Measurements from ENCODE around the gene TRNAU1AP. TPM values are rescaled to one million over a fixed set of nuclear protein-coding genes. Genes with fewer than 3 reads are reported as not detected.
A peak's percentile ranks its signal among the peaks of the same experiment; 100 is the strongest.

TRNAU1AP gene
- total RNA-seq, 1 donor from 2014 or later = 11.0 TPM

- intact Hi-C loops (cut with DNase I) = no loop called here
- Histone ChIP-seq H3K4me3 (no peak overlapping the region), H3K27me3 (no peaks in the 10 kb centered on the region), H3K36me3 (peaks cover 83 to 87% of the 10 kb centered on the region in 2 donors), H3K4me1 (no peaks in the 10 kb centered on the region), H3K9me3 (no peaks in the 10 kb centered on the region), H3K27ac (no peak overlapping the region)
- DNase-seq (ENCODE audit: low spot score in 2 of 2) = no peak
- TF ChIP-seq CTCF (IDR thresholded peaks at IDR 0.05) = no peak
Observed at GRCh38 chr1:28573564-28573963, 20.7 kb downstream of the TRNAU1AP start.

- TF ChIP-seq CTCF (IDR thresholded peaks at IDR 0.05) = no peak
- intact Hi-C loops (cut with DNase I) = no loop called here
- DNase-seq (ENCODE audit: low spot score in 2 of 2) = no peak
- Histone ChIP-seq H3K36me3 (peaks cover 66 to 67% of the 10 kb centered on the region in 2 donors), H3K9me3 (no peaks in the 10 kb centered on the region), H3K4me1 (peaks cover 8 to 14% of the 10 kb centered on the region in 2 donors), H3K27ac (no peak overlapping the region), H3K4me3 (no peak overlapping the region), H3K27me3 (no peaks in the 10 kb centered on the region)
Observed at GRCh38 chr1:28577052-28577678, 24.3 kb downstream of the TRNAU1AP start.

GRCh38 chr1:28577738-28578536 lies 25.1 kb downstream of the TRNAU1AP start:
- Histone ChIP-seq H3K4me3 (no peak overlapping the region), H3K36me3 (peaks cover 58 to 61% of the 10 kb centered on the region in 2 donors), H3K9me3 (no peaks in the 10 kb centered on the region), H3K27ac (no peak overlapping the region), H3K4me1 (peaks cover 8 to 14% of the 10 kb centered on the region in 2 donors), H3K27me3 (no peaks in the 10 kb centered on the region)
- intact Hi-C loops (cut with DNase I) = no loop called here
- no peak for TF ChIP-seq CTCF (IDR thresholded peaks at IDR 0.05)
- no peak for DNase-seq (ENCODE audit: low spot score in 2 of 2)

- no peaks in the 10 kb centered on the region for H3K27me3 ChIP-seq
- no peak overlapping the region for H3K27ac ChIP-seq
- no peak overlapping the region for H3K4me3 ChIP-seq
- no peak for DNase-seq (ENCODE audit: low spot score in 2 of 2)
- peaks cover 8 to 14% of the 10 kb centered on the region in 2 donors for H3K4me1 ChIP-seq
- H3K36me3 ChIP-seq = peaks cover 51 to 52% of the 10 kb centered on the region in 2 donors
- H3K9me3 ChIP-seq = no peaks in the 10 kb centered on the region
- no peak for TF ChIP-seq CTCF (IDR thresholded peaks at IDR 0.05)
- intact Hi-C loops (cut with DNase I) = no loop called here
Observed at GRCh38 chr1:28578696-28579218, 25.9 kb downstream of the TRNAU1AP start.

GRCh38 chr1:28579401-28579800 lies 26.5 kb downstream of the TRNAU1AP start:
- peak overlapping the region; percentile 11 to 43 for H3K27ac ChIP-seq
- intact Hi-C loops (cut with DNase I) = no loop called here

More at GRCh38 chr1:28579401-28579800, 26.5 kb downstream of the TRNAU1AP start:
- Histone ChIP-seq H3K4me3 (peak overlapping the region in 1 of 2 donors; percentile 77), H3K9me3 (no peaks in the 10 kb centered on the region), H3K4me1 (peaks cover 8 to 14% of the 10 kb centered on the region in 2 donors), H3K27me3 (no peaks in the 10 kb centered on the region), H3K36me3 (peaks cover 45 to 48% of the 10 kb centered on the region in 2 donors)
- DNase-seq (ENCODE audit: low spot score in 2 of 2) = no peak
- TF ChIP-seq CTCF (IDR thresholded peaks at IDR 0.05) = no peak
